Stimulated activated CD8-positive, alpha-beta memory T cell treated with anti-CD3 and anti-CD28 coated beads, Interleukin-12 subunit alpha, Interleukin-12 subunit beta, amount 100 ng/mL, for 4 hours (primary cell): Measurements from ENCODE around the gene SPN.
"Not testable (repeated sequence)": the region's sequence is repeated elsewhere in the genome, so short reads cannot be mapped to it uniquely, and the experiment has no call there.

Experiments used
- DNase-seq: peaks from one replicate; pipeline ENCODE4 v3.0.0-alpha.2; 2020; ENCODE audit warnings: low read depth

SPN gene, protein sequence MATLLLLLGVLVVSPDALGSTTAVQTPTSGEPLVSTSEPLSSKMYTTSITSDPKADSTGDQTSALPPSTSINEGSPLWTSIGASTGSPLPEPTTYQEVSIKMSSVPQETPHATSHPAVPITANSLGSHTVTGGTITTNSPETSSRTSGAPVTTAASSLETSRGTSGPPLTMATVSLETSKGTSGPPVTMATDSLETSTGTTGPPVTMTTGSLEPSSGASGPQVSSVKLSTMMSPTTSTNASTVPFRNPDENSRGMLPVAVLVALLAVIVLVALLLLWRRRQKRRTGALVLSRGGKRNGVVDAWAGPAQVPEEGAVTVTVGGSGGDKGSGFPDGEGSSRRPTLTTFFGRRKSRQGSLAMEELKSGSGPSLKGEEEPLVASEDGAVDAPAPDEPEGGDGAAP

DNA sequence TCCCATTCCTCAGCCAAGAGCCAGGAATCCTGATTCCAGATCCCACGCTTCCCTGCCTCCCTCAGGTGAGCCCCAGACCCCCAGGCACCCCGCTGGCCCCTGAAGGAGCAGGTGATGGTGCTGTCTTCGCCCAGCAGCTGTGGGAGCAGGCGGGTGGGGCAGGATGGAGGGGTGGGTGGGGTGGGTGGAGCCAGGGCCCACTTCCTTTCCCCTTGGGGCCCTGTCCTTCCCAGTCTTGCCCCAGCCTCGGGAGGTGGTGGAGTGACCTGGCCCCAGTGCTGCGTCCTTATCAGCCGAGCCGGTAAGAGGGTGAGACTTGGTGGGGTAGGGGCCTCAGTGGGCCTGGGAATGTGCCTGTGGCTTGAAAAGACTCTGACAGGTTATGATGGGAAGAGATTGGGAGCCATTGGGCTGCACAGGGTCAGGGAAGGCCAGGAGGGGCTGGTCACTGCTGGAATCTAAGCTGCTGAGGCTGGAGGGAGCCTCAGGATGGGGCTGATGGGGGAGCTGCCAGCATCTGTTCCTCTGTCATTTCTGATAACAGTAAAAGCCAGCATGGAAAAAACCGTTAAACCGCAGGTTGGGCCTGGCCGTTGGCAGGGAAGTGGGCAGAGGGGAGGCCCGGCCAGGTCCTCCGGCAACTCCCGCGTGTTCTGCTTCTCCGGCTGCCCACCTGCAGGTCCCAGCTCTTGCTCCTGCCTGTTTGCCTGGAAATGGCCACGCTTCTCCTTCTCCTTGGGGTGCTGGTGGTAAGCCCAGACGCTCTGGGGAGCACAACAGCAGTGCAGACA lies at the start of gene SPN:
SPN (plus strand) TSS at position 232 of the 791 bp plus-strand sequence; CDS start at position 714, 482 bp downstream.
- peak; percentile 21 for DNase-seq

DNA sequence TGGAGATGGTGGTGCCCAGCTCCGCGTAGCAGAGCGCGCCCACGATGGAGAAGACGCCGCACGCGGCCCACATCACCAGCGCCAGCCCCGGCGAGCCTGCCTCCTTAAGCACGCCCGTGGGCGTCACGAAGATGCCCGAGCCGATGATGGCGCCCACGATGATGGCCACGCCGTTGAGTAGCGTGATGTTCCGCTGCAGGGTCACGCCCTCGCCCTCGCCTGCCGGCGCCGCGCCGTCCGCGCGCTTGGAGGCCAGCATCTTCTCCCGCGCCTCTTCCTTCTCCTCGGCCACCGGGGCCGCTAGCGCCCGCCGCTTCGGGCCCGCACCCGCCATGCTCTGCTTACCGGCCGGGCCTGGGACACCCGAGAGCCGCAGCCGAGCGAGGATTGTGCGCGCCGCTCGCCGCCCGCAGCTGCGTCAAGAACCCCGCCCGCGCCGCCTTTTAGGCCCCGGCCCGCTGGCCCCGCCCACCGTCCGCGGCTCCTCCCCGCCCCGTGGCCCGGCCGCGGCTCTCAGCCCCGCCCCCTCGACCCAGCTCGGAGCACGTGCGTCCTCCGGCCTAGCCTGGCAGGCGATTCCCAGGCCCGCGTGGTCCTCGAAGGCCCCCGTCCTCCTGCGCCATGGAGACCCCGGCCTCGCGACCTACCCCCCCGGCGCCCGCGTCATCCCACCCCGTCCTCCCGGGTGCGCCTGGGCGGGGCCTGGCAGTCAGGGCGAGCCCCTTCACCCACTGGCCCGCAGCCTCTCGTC lies 49.6 kb upstream of the SPN start:
- peak; percentile 91 for DNase-seq

DNA sequence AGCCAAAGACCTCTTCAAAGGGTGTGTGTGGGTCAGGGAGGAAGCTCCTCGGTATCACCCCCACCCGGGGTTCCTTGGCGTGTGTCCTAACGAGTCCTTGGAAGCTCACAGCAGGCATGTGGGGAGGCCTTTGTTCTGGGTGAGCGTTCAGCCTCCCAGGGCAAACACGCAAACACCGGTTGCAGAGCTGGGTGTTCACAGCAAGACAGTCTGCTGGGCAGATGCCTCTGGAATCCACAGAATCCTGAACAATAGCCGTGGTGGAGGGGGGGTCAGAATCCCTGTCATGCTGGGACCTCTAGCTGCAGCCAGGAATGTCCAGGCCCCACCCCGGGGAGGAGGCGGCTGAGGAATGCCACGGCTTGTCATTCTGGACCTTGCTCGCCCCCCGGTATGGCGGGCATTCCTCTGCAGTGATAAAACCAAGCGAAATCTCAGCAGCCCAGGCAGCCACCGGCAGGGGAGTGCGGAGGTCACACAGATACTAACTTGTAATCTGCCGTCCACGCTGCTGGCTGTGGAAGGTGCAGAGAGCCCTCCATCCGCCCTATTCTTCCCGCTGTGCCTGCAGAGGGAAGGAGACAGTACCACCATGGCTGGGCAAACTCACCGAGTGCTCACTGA lies 48.2 kb upstream of the SPN start:
- not testable (repeated sequence) for DNase-seq

DNA sequence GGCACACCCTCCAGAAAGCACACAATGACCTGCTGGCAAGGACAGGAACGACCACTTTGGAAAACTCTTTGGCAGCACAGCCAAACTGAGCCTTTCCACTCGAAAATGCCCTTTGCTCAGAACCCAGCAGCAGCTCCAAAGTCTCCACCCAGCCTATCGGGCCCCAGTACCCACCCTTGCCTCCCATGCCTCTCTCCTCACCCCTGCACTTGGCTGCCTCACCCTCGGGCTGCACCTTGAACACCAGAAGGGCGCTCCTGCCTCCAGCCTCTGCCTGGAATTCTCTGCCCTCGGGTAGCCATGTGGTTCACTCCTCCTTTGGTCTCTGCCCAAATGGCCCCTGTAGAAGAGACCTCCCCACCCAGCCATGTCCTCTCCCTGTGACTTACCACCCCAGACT lies 46.9 kb upstream of the SPN start:
- DNase-seq, result not testable (repeated sequence)

DNA sequence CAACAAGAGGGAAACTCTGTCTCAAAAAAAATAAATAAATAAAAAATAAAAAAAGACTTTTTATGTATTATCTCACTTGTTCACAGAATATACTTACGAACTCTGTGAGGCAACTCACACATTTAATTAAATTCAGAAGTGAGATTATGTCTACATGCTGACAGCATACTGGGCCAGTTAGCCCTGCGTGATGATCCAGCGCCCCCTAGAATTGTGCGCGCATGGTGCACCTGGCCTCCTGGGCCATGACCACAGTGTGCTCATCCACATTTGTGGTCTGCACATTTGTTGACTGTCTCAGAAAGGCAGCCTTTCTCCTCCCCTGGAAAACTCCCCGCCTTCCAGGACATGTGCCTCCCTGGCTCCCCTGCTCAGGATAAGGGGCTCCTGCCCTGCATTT lies 42.5 kb upstream of the SPN start:
- DNase-seq, result not testable (repeated sequence)

DNA sequence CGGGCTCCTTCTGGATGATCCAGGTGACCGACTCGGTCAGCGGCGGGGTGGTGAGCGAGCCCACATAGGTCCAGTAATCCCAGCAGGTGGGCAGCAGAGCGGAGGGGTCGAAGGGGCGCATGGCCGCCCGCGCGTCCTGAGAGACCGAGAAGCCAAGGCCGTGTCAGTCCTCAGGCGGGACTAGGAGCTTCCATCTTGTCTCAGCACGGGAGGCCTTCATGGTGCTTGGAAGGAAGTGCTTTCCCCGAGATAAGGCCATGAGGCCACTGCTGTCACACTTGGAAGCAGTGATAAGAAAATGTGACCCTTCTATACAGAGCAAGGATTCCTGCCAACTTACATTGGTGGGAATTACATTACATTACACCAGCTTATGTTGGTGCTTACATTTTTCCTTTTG lies 40.3 kb upstream of the SPN start:
- not testable (repeated sequence) for DNase-seq

DNA sequence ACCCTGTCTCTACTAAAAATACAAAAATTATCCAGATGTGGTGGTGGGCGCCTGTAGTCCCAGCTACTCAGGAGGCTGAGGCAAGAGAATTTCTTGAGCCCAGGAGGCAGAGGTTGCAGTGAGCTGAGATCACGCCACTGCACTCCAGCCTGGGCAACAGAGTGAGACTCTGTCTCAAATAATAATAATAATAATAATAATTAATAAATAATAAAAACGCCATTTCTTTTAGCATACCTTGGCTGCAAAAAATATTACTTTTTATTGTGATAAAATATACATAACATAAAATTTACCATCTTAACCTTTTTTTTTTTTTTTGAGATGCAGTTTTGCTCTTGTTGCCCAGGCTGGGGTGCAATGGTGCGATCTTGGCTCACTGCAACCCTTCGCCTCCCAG lies 39.8 kb upstream of the SPN start:
- not testable (repeated sequence) for DNase-seq

DNA sequence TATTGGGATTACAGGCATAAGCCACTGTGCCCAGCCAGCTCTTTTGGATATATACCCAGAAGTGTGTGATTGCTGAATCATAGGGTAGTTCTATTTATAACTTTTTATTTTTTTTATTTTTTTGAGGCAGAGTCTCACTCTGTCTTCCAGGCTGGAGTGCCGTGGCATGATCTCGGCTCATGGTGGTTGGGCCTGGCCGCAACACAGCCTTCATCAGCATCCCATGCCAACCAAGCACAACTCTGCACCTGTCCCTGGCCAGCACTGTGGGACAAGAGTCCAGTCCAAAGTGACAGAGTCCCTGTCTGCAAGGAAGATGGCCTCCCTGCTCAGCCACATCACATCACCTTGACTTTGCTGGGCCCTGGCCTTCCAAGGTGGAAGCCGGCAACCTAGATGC lies 37.9 kb upstream of the SPN start:
- not testable (repeated sequence) for DNase-seq

DNA sequence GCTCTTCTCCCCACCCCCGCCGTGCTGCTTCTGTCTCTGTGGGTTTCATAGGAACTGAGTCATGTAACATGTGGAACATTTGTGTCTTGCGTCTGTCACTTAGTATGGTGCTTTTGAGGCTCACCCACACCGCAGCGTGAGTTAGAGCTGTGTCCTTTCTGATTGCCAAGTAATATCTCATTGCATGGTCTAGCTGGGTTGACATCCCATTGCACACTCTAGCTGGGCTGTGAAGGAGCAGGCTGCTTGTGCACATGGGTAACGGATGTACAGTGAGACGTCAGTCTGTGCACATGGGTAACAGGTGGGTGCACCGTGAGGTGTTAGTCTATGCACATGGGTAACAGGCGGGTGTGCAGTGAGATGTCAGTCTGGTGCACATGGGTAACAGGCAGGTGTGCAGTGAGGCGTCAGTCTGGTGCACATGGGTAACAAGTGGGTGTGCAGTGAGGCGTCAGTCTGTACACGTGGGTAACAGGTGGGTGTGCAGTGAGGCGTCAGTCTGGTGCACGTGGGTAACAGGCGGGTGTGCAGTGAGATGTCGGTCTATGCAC lies 36.2 kb upstream of the SPN start:
- DNase-seq, result peak; percentile 43

DNA sequence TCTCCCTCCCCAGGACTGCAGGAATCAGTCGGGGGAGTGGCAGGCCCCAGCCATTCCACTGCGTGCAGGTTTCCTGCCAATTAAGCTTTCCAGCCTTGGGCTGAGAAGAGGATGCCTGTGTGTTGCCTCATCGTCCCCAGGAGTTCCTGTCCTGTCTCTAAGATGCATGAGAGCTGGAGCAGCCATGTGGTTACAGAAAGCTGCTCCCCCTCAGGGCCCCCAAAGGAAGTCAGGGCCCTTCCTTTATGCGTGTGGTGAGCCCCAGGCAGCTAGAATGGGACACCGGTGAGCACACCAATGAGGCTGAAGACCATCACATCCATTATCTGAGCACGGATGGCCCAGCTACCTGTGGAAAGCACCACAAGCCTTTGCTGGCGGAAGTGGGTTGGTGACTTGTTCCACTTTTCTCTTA lies 35.4 kb upstream of the SPN start:
- DNase-seq, result not testable (repeated sequence)

DNA sequence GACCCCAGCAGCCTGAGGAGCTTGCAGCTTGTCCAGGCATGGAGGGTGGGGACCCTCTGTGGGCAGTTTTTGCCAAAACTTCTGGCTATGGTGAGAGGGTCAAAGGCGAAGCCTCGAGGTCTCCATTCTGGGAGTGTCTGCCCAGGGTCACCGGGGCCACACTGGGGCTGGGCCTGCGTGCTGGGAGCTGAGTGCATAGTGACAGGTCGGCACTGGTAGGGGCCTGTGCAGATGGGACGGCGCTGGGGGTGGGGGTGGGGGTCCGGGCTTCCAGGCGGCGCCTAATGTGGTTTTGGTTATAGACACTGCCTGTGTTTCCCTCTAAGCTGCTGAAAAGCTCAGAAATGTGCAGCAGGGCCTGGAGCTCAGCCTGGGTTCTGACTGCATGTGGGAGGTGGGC lies 34.3 kb upstream of the SPN start:
- DNase-seq, result not testable (repeated sequence)

DNA sequence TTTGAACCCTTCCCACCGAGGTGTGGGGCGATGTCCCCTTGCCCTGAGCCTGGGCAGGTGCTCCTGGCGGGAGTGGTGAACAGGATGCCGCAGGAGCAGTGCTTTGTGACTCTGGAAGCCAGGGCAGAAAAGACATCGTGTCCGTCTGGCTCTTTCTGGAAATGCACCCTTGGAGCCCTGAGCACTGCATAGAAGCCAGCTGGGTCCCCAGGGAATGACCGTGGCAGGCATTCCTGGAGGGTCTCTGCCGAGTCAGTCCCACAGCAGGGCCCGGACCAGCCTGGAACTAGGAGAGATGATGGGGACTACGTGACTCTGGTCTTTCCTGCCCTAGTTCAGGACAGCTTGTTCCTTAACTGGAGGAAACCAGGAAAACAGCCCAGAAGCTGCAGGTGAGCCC lies 33.7 kb upstream of the SPN start:
- DNase-seq, result not testable (repeated sequence)

DNA sequence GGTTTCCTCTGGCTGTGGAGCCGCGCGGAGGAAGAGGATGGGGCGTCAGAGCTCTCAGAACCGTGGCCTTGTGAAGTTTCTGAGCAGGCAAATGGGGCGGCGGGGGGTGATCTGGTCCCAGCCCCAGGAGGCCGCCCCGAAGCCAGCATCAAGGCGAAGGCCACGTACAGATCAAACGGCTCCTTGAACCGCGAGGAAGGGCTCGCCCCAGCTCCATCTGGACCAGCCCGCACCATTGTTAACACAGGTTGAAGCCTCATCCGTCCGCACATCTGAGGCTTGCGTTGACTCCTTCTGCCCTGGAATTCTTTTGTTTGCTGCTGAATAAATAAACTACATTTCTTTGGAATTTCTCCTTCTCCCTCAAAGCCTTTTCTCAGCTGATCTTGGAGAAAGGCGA lies 31.4 kb upstream of the SPN start:
- not testable (repeated sequence) for DNase-seq

DNA sequence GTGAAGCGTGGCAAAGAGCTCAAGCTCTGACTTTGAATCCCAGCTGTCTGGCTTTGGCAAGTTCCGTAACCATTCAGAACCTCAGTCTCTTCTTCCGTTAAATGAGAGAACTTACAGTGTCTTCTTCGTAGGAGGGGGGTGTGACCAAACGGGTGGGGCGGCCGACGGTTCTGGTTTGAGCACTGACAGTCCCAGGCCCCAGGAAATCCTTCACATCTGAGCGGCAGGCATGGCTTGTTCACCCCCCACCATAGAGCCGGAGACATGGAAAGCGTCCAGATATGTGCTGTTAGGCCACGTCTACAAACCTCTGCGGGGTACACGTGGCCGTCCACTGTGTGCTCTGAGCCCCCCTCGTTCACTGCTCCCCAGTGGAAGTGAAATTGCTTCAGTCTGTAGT lies 27.1 kb upstream of the SPN start:
- not testable (repeated sequence) for DNase-seq

DNA sequence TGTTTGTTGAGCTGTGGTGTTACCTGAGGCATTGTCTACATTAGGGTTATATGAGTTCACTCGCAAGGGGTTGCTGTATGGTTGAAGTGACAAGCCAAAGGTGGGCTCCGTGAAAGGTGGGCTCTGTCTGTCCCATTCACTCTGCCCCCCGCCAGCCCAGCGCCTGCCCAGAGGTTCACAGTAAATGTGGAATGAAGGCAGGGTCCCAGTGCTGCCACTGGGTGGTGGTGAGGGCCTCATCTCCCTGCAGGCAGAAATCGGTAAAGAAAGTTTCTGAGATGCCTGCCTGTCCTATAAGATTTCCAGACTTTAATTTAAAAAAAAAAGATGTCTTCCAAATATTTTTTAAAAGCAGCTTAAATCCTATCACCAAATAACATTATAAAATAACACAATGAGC lies 26.7 kb upstream of the SPN start:
- DNase-seq, result not testable (repeated sequence)

DNA sequence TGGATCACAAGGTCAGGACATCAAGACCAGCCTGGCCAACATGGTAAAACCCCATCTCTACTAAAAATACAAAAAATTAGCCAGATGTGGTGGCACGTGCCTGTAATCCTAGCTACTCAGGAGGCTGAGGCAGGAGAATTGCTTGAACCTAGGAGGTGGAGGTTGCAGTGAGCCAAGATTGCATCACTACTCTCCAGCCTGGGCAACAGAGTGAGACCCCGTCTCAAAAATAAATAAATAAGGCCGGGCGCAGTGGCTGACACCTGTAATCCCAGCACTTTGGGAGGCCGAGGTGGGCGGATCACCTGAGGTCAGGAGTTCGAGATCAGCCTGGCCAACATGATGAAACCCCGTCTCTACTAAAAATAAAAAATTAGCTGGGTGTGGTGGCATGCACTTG lies 24.3 kb upstream of the SPN start:
- DNase-seq, result not testable (repeated sequence)

DNA sequence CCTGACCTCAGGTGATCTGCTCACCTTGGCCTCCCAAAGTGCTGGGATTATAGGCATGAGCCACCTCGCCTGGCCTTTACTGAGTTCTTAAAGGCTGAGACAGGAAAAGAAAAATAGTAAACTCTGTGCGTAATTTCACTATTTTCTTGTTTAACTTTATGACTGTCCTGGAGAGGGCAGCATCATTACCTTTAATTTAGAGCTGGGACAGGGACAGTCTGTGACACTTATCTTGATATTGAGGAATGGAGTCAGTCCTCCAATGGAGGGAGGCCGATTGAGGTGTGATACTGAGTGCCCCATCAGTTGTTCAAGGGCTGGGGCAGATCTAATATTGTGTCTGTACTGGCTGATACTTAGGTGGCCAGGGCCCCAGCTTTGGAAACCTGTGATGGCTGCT lies 21.5 kb upstream of the SPN start:
- DNase-seq, result no peak

DNA sequence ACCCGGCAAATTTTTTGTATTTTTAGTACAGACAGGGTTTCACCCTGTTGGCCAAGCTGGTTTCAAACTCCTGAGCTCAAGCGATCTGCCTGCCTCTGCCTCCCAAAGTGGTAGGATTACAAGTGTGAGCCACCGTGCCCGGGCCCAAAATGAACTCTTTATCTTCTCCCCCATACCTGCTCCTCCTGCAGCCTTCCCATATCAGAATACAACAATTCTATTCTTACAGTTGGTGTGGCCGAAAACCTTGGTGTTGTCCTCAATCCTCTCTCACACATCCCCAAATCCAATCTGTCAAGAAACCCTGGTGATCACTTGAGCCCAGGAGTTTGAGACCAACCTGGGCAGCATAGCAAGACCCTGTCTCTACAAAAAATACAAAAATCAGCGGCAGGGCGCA lies 19.5 kb upstream of the SPN start:
- no peak for DNase-seq

DNA sequence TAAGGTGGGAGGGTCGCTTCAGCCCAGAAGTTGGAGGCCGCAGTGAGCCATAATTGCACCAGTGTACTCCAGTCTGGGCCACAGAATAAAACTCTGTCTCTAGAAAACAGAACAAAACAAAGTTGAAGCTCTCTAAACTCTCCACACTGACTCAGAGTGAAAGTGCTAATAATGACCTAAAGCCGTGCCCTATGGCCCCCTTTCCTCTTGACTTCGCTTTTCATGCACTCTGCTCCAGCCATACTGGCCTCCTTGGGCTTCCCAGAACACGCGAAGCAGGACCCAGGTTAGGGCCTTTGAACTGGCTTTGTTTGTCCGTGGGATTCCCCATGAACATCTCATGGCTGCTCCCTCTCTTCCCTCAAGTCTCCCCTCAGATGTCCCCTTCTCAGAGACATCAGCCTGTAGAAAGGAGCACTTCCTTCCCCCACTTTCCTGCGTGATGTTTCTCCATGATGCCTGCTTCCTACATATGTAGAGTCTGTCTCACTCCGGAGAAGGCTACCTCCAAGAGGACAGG lies 18.6 kb upstream of the SPN start:
- DNase-seq, result no peak

DNA sequence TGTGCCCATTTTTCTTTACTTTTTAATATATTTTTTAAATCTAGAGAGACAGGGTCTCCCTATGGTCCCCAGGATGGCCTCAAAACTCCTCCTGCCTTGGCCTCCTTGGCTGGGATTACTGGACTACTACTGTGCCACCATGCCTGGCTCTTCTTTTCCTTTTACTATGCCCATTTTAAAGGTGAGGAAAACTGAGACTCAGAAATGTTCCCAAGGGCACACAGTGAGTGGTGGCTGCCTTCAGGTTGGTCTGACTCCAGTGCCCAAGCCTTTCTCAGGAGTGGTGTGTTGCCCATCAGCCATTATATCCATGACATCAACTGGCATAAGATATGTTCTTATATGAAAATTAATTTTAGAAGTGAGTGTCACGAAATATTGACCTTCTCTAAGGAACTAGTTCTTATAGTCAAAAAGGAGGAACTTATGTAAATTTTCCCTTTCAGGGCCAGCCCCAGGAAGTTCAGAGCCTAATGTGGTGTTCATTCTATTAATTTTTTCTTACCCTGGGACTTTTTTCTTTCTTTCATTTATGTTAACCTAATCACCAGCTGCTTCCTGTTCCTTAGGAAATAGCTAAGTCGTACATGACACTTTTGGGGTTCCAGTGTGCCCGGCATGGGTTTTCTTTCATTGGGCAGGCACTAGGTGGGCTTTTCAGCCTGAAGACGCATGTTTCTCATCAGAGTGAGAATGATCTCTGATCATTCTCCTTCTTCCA lies 17.9 kb upstream of the SPN start:
- no peak for DNase-seq

DNA sequence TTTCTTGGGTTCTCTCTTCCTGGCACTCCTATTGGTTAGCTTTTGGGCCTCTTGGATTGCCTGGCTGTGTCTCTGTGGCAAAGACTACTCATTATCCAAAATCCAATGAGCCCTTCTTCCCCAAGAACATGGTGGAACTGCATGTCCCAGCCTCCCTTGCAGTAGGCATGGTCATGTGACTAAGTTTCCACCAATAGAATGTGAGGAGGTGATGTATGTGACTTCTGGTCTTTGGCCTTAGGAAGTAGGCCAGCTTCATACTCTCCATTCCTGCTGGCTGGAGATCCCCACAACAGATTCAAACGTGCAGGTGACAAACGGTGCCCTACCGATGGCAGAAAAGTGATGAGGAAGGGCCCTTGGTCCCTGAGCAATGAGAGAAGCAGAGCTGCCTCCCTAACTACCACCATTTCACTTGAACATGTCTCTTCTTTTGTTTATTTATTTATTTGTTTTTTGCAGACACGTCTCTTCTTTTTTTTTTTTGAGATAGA lies 17.3 kb upstream of the SPN start:
- DNase-seq, result no peak
